Omental fat pad (tissue), 4 donors: Measurements from ENCODE around the gene KCNIP2. TPM values are rescaled to one million over a fixed set of nuclear protein-coding genes. Genes with fewer than 3 reads are reported as not detected.
A peak's percentile ranks its signal among the peaks of the same experiment; 100 is the strongest.

ENCODE experiments used
- ATAC-seq: fragments of 150-250 bp; one replicate; pipeline ENCODE4 v1.9.1; 2016; ENCODE audit warnings: mild to moderate bottlenecking, moderate library complexity; ENCODE audit not compliant: low FRiP score
- DNase-seq: peaks from one replicate; pipeline ENCODE4 v3.0.0-alpha.2; 2019; ENCODE audit warnings: low spot score
- total RNA-seq, 4 donors: library from RNA; depleted of rRNA; stranded (reverse); fragments of >200 nt; gene quantifications; one replicate each; pipeline ENCODE4 v1.1.0, GENCODE V29; 2016
- TF ChIP-seq, protein P1 (sequence below), 3 donors: fragments of 450-650 bp; IDR thresholded peaks; one replicate each; pipeline ENCODE4 v1.5.1; 2016 to 2017; ENCODE audit warnings: antibody characterized with exemption in 3 of 3, mild to moderate bottlenecking in 3 of 3, moderate library complexity in 2 of 3

The KCNIP2 gene
- total RNA-seq, 4 donors from 2014 or later = 60.4 to 252 (median 80.3) TPM

DNA sequence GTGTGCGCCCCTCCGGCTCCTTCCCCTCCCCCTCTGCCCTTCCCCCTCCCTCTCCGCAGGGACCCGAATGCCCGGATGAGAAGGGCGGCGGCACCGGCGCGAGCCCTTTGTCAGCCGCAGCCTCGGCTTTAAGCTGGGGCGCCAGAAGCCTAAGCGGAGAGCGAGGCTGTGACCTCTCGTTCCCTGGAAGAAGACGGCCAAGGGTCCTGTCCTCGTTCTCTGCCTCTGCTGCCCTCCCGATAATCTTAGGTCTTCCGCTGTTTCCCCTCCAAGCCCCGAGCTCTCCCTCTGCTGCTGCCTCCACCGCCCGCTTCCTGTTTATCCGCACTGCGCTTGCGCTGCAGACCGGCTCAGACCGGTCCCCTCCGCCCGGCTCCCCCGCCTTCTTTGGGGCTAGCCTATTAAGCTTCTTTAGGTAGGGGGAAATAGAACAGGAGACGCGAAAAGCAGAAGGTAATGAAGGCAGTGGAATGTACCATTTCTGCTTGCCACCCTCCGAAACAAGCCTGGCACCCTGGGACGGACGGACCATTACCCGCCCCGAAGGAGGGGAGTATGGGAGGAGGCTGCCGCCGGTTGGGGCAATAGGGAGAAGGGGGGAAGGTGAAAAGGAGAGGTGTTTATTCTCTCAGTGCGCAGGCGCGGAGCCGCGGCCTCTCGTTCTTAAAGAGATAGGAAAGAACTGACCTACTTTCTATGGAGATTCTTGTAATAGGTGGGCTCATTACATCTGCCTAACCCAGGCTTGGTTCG is 25.3 kb downstream of the KCNIP2 start, which contains the start of gene OGA:
Gene OGA, minus strand, starts transcription at position 326 of the 753 bp plus-strand sequence. CDS start 422 bp downstream, outside the sequence.
- ATAC-seq = peak; percentile 98
- peak; percentile 93 for DNase-seq
- TF ChIP-seq, protein P1, sequence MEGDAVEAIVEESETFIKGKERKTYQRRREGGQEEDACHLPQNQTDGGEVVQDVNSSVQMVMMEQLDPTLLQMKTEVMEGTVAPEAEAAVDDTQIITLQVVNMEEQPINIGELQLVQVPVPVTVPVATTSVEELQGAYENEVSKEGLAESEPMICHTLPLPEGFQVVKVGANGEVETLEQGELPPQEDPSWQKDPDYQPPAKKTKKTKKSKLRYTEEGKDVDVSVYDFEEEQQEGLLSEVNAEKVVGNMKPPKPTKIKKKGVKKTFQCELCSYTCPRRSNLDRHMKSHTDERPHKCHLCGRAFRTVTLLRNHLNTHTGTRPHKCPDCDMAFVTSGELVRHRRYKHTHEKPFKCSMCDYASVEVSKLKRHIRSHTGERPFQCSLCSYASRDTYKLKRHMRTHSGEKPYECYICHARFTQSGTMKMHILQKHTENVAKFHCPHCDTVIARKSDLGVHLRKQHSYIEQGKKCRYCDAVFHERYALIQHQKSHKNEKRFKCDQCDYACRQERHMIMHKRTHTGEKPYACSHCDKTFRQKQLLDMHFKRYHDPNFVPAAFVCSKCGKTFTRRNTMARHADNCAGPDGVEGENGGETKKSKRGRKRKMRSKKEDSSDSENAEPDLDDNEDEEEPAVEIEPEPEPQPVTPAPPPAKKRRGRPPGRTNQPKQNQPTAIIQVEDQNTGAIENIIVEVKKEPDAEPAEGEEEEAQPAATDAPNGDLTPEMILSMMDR (IDR thresholded peaks at IDR 0.05) = no peak

DNA sequence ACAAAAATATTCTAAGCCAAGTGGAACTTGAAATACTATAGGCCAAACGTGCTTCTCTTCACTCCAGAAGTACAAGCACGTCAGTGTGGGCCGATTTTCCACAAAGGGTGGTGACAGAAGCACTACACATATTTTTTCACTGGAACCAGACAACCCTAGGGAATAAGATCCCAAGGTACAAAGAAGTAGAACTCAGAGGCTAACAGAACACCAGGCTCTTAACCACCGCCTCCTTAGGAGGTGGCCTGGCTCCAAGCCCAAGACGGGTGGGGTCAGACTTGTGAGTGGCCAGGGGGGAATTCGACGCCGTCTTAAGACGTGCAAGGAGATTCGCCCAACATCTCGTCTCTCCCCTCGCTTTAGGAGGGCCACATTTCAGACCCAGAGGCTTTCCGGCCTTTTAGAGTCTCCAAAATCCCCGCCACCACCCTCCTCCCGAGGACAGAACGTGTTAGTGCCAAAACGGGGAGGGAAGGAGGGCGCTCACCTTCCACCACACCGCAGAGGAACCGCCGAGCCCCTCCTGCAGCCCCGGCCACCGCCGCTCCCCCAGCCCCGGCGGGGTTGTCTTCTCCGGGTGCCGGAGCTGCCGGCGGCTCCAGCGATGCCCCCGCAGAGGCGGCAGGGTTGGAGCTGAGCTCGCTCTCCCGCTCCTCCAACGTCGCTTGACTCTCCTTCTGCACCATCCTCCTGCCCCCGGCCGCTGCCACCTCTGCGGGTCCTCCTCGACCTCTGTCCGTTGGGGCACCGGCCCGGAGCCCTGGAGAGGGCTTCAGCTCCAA is 26.1 kb downstream of the KCNIP2 start:
- DNase-seq (peak; percentile 76), ATAC-seq (peak; percentile 52)
- TF ChIP-seq, protein P1 (IDR thresholded peaks at IDR 0.05) = no peak

DNA sequence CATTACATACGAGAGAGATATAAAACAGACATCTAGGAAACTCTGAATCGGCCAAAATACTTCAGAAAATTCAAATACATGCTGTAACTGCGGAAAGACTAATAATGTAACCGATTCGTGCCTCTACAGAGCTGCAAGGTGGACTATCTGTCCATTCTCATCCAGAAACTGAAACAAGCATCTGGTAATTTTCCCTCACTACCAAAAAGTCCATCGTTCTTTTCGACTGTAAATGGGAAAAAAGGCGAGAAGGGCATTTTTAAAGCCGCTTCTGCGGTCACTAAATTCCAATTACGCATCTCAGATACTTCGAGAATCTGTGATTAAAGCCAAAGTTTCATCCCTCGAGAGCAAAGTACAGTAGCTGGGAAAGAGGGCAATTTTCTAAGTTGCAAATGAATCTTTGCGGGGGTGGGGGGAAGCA is 26.7 kb downstream of the KCNIP2 start:
- no peak for DNase-seq
- no peak for ATAC-seq
- TF ChIP-seq, protein P1 (IDR thresholded peaks at IDR 0.05) = no peak

- TF ChIP-seq, protein P1 (IDR thresholded peaks at IDR 0.05) = no peak
- DNase-seq = no peak
These were observed 27.2 kb downstream of the KCNIP2 start for GRCh38 chr10:101816376-101816775.

GRCh38 chr10:101814466-101815071 is 29.0 kb downstream of the KCNIP2 start:
- ATAC-seq = no peak
- no peak for DNase-seq

More at GRCh38 chr10:101816376-101816775, 27.2 kb downstream of the KCNIP2 start:
- no peak for ATAC-seq

DNA sequence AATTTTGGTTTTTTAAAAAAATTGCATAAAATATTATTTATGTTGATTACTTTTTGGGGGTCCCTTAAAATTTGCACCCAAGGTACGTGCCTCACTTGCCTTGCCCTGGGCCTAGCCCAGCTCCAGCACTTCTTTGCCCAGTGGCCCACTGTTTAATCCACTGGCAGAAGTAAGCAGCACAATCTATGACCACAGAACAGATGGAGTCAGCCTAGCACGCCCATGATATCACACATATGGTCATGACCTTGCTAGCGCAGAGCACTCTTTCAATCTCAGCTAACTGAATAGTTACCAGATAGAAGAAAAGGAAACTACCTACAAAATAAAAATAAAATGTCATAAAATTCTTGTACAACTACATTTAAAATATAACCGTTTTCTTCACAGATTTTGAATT is 31.0 kb downstream of the KCNIP2 start:
- DNase-seq (no peak), ATAC-seq (no peak)
- TF ChIP-seq, protein P1 (IDR thresholded peaks at IDR 0.05) = no peak

More at GRCh38 chr10:101814466-101815071, 29.0 kb downstream of the KCNIP2 start:
- TF ChIP-seq, protein P1 (IDR thresholded peaks at IDR 0.05) = no peak
